MM.1S (cell line): ENCODE results near the gene ZNF672.

Experiments
- CTCF ChIP-seq: fragments of 300-600 bp; sonication (generic); IDR thresholded peaks from 2 replicates; pipeline ENCODE4 v1.5.1; 2016; ENCODE audit warnings: antibody characterized with exemption, low read length, mixed read lengths
- EZH2 ChIP-seq: fragments of 300-600 bp; sonication (generic); optimal IDR thresholded peaks from 2 replicates; pipeline ENCODE3; 2017; ENCODE audit warnings: low read depth, mild to moderate bottlenecking, antibody characterized with exemption, low read length, mixed read lengths

GRCh38 chr1:248802454-248802853 lies 35.6 kb upstream of the ZNF672 start:
- TF ChIP-seq CTCF (no peak), EZH2 (no peak)
